K562 (cell line): ENCODE data around the gene SLC39A11.

Source experiments
- EZH2 ChIP-seq: IDR thresholded peaks from 2 replicates; pipeline ENCODE4 v1.6.1; 2012; ENCODE audit warnings: low read depth, mild to moderate bottlenecking, inconsistent platforms, low read length, borderline replicate concordance
- KLF10 ChIP-seq: fragments of 250-450 bp; sonication (Bioruptor Pico); IDR thresholded peaks from 2 replicates; pipeline ENCODE4 v1.6.1; 2021; ENCODE audit warnings: matching md5 sums
- POLR2A ChIP-seq: fragments of 450-650 bp; conservative IDR thresholded peaks from 2 replicates; pipeline ENCODE4 v1.6.1; 2016
- RBBP5 ChIP-seq: fragments of 200-600 bp; sonication (generic); IDR thresholded peaks from 2 replicates; pipeline ENCODE4 v1.6.1; 2012; ENCODE audit warnings: borderline replicate concordance, mild to moderate bottlenecking, low read length, control low read depth, inconsistent platforms; ENCODE audit not compliant: insufficient read depth, poor library complexity, severe bottlenecking
- SMARCA5 ChIP-seq: fragments of 450-650 bp; IDR thresholded peaks from 2 replicates; pipeline ENCODE4 v1.6.1; 2016
- TRIM28 ChIP-seq: fragments of 450-650 bp; IDR thresholded peaks from 2 replicates; pipeline ENCODE4 v1.6.1; 2017
- TF ChIP-seq, protein P1 (sequence below), 2 experiments: fragments of 450-650 bp; IDR thresholded peaks; 2 replicates each; pipeline ENCODE4 v1.6.1; 2016
- TF ChIP-seq, protein P2 (sequence below), 2 experiments: fragments of 450-650 bp; formaldehyde crosslinking in 1 of 2; IDR thresholded peaks; 2 replicates each; pipeline versions ENCODE4 v1.4.0 to v1.6.1; 2014 to 2020; ENCODE audit warnings: mild to moderate bottlenecking in 2 of 2, borderline replicate concordance in 1 of 2, low read depth in 1 of 2

GRCh38 chr17:72935984-72936383 lies 156.5 kb downstream of the SLC39A11 start:
- no peak for TF ChIP-seq TRIM28
- no peak for TF ChIP-seq KLF10 (CRISPR knock-in tag)
- TF ChIP-seq POLR2A: no peak
- no peak for TF ChIP-seq EZH2
- TF ChIP-seq, protein P1, sequence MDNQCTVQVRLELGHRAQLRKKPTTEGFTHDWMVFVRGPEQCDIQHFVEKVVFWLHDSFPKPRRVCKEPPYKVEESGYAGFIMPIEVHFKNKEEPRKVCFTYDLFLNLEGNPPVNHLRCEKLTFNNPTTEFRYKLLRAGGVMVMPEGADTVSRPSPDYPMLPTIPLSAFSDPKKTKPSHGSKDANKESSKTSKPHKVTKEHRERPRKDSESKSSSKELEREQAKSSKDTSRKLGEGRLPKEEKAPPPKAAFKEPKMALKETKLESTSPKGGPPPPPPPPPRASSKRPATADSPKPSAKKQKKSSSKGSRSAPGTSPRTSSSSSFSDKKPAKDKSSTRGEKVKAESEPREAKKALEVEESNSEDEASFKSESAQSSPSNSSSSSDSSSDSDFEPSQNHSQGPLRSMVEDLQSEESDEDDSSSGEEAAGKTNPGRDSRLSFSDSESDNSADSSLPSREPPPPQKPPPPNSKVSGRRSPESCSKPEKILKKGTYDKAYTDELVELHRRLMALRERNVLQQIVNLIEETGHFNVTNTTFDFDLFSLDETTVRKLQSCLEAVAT (IDR thresholded peaks at IDR 0.05): no peak
- TF ChIP-seq SMARCA5: no peak
- TF ChIP-seq, protein P2, sequence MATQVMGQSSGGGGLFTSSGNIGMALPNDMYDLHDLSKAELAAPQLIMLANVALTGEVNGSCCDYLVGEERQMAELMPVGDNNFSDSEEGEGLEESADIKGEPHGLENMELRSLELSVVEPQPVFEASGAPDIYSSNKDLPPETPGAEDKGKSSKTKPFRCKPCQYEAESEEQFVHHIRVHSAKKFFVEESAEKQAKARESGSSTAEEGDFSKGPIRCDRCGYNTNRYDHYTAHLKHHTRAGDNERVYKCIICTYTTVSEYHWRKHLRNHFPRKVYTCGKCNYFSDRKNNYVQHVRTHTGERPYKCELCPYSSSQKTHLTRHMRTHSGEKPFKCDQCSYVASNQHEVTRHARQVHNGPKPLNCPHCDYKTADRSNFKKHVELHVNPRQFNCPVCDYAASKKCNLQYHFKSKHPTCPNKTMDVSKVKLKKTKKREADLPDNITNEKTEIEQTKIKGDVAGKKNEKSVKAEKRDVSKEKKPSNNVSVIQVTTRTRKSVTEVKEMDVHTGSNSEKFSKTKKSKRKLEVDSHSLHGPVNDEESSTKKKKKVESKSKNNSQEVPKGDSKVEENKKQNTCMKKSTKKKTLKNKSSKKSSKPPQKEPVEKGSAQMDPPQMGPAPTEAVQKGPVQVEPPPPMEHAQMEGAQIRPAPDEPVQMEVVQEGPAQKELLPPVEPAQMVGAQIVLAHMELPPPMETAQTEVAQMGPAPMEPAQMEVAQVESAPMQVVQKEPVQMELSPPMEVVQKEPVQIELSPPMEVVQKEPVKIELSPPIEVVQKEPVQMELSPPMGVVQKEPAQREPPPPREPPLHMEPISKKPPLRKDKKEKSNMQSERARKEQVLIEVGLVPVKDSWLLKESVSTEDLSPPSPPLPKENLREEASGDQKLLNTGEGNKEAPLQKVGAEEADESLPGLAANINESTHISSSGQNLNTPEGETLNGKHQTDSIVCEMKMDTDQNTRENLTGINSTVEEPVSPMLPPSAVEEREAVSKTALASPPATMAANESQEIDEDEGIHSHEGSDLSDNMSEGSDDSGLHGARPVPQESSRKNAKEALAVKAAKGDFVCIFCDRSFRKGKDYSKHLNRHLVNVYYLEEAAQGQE (IDR thresholded peaks at IDR 0.05; ENCODE audit: borderline replicate concordance): no peak
- TF ChIP-seq, protein P2 (CRISPR knock-in tag; IDR thresholded peaks at IDR 0.05; ENCODE audit: low read depth): no peak
- no peak for TF ChIP-seq RBBP5
